GM12872 (cell line): ENCODE results near the gene PLEKHD1.

Experiments
- CTCF ChIP-seq: IDR thresholded peaks from 3 replicates; pipeline ENCODE4 v1.5.1; 2011; ENCODE audit warnings: low read depth, mild to moderate bottlenecking, low read length, moderate library complexity; ENCODE audit not compliant: insufficient read depth

The PLEKHD1 gene

DNA sequence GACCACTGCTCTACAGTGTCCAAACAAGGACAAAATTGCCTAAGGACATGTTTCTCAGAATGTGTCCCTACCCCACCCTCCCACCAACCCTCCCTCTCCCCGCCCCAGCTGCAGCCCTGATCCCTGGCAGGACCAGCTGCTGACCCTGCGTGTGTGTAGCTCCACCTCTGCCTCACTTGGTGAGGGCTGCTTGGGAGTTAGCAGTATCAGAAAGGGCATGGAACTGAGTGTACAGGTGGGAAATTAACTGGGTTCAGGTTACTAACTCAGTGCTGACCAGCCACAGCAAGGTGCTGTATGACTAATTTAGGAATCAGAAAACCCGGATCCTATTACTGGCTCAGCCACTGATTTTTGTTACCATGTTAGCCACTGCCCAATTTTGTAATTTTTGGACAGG is 11.3 kb upstream of the PLEKHD1 start:
- no peak for TF ChIP-seq CTCF

GRCh38 chr14:69473946-69474345 is 10.6 kb upstream of the PLEKHD1 start:
- no peak for TF ChIP-seq CTCF

GRCh38 chr14:69475194-69475818 is 9.2 kb upstream of the PLEKHD1 start:
- TF ChIP-seq CTCF: peak; percentile 54

- no peak for TF ChIP-seq CTCF
Observed at GRCh38 chr14:69479696-69480095, 4.8 kb upstream of the PLEKHD1 start.

DNA sequence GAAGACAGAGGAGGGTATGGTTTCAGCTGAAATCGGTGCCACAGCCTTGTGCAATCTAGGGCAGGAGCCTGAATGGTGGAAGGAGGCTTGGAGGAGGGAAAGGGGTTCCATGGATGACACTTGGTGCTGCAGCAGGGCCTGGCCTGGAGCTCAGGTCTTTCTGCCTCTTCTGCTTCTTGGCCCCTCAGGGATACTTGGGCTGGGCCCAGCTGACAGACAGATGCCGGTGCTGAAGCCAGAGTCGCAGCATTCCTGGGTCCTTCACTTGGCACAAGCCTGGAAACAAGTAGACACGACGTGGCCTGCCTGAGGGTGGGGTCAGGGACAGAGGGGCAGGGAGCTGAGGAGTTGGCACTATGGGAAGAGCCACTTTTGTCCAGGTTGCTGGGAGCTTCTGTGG is 4.4 kb upstream of the PLEKHD1 start:
- TF ChIP-seq CTCF: no peak

DNA sequence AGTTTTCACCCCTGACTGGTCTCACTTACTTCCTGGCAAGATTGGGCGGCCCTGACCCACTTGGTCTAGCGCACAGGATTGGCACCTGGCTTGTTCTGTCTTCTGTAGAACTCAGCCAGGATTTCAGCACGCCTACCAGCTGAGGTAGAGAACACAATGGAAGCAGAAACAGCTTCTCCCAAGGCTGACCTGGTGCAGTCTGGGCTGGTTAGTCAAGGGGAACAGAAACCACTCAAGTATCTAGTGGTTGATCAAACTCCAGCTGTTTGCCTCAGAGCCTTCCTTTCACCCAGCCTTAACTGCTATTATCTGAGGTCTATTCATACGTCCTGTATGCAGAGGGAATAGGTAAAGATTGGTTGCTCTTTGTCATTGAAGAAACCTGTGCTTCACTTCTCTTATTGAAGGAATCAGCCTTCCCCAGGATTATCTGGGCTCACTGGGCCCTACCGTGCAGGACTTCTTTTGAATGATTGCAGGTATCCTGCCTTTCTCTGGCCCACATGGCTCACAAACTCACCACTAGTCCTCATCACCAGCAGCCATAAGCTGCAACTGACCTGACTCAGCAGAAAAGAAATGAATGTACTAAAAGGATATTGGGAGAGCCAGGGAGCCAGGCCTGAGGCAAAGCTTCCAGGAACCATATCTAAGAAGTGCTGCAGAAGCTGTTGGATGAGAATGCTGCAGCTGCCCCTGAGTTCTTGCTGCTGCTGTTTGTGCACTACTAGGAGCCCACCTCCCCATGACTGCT is 2.5 kb upstream of the PLEKHD1 start:
- TF ChIP-seq CTCF: no peak

DNA sequence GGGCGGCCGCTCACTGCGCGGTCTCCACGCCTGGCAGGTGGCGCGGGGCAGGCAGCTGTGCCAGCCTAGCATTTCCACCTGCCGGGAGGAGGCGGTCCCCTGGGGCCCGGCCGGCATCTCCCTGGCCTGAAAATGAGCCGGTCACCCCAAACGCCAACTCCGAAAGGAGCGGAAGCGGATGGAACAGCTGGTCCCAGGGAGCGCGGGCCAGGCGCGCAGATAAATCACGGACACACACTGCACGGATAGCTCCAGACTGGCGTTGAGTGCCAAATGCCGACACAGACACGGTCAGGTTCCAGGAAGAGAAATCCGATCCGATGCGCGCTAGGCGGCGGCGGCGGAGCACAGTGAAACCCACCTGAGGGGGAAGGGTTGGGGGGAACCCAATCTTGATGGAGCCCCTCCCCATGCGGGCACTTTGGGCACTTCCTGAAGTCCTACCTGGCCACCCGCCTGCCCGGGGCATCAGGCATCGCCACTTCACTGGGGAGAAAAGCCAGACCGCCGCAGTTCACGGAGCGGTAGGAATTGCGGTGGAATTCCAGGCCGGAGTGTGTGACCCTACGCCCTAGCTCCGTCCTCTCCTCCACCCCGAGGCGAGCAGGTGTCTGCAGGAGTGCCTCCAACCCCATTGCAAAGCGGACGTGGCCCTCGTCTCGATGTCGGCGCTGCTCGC is 624 bp upstream of the PLEKHD1 start:
- no peak for TF ChIP-seq CTCF
